ENCODE data around the gene P2RX5.

DNA sequence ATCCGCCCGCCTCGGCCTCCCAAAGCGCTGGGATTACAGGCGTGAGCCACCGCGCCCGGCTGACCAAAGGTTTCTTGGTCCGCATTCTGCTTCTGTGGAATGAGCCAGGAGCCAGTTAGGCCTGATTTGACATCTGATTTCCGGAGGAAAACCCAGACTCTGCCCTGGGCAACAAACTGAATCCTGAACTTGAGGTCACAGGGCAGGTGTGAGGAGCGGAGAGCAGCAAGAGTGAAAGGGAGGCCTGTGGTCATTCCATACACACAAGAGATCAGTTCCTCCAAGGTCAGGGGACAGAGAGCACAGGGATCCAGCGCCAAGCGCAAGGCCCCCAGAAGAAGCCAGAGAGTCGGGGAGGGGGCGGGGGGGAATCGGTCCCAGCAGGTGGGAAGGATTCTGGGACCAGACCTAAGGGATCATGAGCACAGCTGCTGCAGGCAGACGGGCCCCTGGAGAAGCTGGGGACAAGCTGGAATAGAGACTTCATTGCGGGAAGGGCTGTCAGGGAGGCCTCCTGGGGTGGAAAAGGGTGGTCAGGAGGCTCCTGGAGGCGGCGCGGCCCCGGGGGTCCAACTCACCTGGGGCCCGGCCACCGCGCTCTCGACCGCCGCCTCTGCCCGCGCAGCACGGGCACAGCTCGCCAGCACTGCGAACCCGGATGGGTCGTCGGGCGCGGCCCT is 60.3 kb downstream of the P2RX5 start:
- TF ChIP-seq, protein P1, sequence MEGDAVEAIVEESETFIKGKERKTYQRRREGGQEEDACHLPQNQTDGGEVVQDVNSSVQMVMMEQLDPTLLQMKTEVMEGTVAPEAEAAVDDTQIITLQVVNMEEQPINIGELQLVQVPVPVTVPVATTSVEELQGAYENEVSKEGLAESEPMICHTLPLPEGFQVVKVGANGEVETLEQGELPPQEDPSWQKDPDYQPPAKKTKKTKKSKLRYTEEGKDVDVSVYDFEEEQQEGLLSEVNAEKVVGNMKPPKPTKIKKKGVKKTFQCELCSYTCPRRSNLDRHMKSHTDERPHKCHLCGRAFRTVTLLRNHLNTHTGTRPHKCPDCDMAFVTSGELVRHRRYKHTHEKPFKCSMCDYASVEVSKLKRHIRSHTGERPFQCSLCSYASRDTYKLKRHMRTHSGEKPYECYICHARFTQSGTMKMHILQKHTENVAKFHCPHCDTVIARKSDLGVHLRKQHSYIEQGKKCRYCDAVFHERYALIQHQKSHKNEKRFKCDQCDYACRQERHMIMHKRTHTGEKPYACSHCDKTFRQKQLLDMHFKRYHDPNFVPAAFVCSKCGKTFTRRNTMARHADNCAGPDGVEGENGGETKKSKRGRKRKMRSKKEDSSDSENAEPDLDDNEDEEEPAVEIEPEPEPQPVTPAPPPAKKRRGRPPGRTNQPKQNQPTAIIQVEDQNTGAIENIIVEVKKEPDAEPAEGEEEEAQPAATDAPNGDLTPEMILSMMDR (IDR thresholded peaks at IDR 0.05; ENCODE audit: low read depth, low read length), result no peak
- no peak for TF ChIP-seq EZH2phosphoT487 (IDR thresholded peaks at IDR 0.05; ENCODE audit: low read depth)

All from OCI-LY3 (cell line).